ENCODE results near the gene FMO5. TPM values are rescaled to one million over a fixed set of nuclear protein-coding genes. Genes with fewer than 3 reads are reported as not detected.
"Not testable (repeated sequence)": the region's sequence is repeated elsewhere in the genome, so short reads cannot be mapped to it uniquely, and the experiment has no call there.

Gene FMO5
- polyA plus RNA-seq, 3 donors = 7.9 to 10.7 (median 8.3) TPM

- not testable (repeated sequence) for DNase-seq (ENCODE audit: low read depth in 3 of 3, low spot score in 2 of 3)
These were observed 68.0 kb downstream of the FMO5 start for GRCh38 chr1:147157116-147157515.

DNA sequence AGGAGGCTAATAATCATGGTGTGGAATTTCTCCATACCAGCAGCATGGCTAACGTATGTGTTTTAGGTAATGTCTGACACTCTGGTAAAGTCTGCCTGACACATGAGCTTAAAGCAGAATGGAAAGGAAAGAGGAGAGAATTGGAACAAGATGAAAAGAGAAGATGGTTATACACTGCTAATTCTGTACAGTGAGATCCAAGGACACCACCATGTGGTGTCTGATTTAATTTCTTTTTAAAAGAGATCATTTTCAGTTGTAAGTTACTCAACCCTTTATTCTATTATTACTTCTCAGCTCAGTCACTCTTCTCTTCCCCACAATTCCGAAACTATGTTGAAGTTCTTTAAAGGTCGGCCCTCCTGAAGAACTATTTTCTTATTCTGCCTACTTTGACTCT is 68.5 kb downstream of the FMO5 start:
- DNase-seq (ENCODE audit: low read depth in 3 of 3, low spot score in 2 of 3) = no peak

DNA sequence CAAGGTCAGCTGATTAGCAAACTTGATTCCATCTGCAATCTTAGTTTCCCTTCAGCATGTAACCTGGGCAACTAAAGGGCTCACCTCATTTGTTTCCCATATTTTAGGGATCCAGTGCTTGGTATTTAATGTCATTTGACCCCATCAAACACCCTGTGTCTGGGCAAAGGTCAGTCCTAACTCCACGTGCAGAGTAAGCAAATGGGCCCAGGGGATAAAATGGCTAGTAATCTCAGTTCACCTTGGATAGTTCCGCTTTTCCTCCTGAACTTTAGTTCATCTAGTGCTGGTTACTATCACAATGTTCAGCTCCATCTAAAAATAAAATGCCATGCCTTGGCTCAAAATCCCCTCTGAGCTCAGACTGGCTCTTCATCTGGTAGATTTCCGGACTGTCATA is 72.4 kb downstream of the FMO5 start:
- no peak for DNase-seq (ENCODE audit: low read depth in 3 of 3, low spot score in 2 of 3)

- DNase-seq (ENCODE audit: low read depth in 3 of 3, low spot score in 2 of 3) = no peak
These were observed 73.9 kb downstream of the FMO5 start for GRCh38 chr1:147151244-147151643.

DNA sequence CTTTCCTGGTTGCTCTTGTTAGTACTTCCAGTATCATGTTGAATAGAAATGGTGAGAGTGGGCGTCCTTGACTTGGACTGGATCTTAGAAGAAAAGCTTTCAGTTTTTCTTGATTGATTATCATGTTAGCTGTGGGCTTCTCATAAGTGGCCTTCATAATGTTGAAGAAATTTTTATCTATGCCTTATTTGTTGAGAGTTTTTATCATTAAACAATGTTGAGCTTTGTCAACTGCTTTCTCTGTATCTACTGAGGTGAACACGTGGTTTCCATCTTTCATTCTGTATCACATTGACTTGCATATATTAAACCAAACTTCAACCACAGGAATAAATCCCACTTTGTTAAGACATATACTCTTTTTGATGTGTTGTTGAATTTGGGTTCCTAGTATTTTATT is 82.3 kb downstream of the FMO5 start:
- no peak for DNase-seq (ENCODE audit: low read depth in 3 of 3, low spot score in 2 of 3)

Other genes with a start within 250 kb of the FMO5 start
- 10 to 100 TPM; 24.0 to 28.7 (median 24.5) TPM for gene PRKAB2, start 52.9 kb downstream of the FMO5 start, polyA plus RNA-seq (ENCODE audit: insufficient read length in 3 of 3)
- 10 to 100 TPM; 39.5 to 52.4 (median 50.8) TPM for gene CHD1L, start 17.3 kb upstream of the FMO5 start, polyA plus RNA-seq (ENCODE audit: insufficient read length in 3 of 3)

Data from right renal cortex interstitium (tissue), 3 donors.